Skin epidermis (tissue), 12 donors: ENCODE results near the gene GABBR2.

Experiments used
- H3K27ac ChIP-seq, 21 experiments: fragments of 200-600 bp; sonication (generic) in 11 of 21; one replicate each; pipeline ENCODE4 v1.5.0; 2020; ENCODE audit warnings: mild to moderate bottlenecking in 3 of 21, inconsistent platforms in 2 of 21, moderate library complexity in 2 of 21
- H3K4me3 ChIP-seq, 7 experiments: fragments of 200-600 bp; sonication (generic) in 2 of 7; one replicate each; pipeline ENCODE4 v1.5.0; 2020; ENCODE audit warnings: inconsistent platforms in 2 of 7, mild to moderate bottlenecking in 2 of 7, moderate library complexity in 1 of 7

GABBR2 gene

GRCh38 chr9:98641695-98642094 lies 67.0 kb downstream of the GABBR2 start:
- no peak overlapping the region for H3K27ac ChIP-seq

DNA sequence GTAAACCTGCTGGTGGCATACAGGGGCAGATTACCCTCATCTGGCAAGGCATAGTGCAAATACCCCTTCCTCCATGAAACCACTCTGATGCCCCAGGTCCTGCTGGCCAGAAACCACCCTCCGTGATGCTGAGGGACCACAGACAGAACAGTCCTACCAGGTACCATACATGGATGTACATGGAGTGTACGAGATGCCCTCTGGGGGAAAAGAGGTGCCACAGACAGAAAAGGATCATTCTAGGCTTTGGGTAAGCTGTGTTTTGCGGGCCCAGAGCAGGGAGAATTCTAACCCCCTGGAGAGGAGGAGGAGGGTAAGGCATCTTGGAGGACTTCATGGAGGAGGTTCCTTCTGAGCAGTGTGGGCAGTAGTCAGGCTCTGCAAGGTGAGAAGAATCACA lies 68.3 kb downstream of the GABBR2 start:
- Histone ChIP-seq H3K4me3 (no peak overlapping the region), H3K27ac (no peak overlapping the region)

More at GRCh38 chr9:98641695-98642094, 67.0 kb downstream of the GABBR2 start:
- no peak overlapping the region for H3K4me3 ChIP-seq

GRCh38 chr9:98639133-98639532 lies 69.6 kb downstream of the GABBR2 start:
- Histone ChIP-seq H3K4me3 (no peak overlapping the region), H3K27ac (no peak overlapping the region)

GRCh38 chr9:98637381-98637780 lies 71.4 kb downstream of the GABBR2 start:
- H3K4me3 ChIP-seq = no peak overlapping the region

DNA sequence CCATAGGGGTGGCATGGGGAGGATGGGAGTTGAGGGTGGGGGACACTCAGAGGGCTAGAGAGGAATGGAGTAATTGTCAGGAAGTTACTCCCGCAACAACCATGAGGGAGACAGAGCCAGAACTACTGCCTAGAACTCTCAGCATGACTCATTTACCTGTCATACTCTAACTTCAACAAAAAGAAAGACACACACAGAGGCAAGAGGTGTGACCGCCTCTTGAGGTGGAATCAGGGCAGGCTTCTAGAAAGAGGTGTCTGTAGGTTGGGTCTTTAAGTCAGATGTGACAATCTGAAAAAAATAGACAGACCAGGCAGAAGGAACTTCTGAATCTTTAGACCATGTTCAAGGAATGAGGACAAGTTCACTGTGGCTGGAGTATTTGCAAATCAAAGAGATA lies 73.4 kb downstream of the GABBR2 start:
- H3K4me3 ChIP-seq = no peak overlapping the region

More at GRCh38 chr9:98637381-98637780, 71.4 kb downstream of the GABBR2 start:
- H3K27ac ChIP-seq = no peak overlapping the region

GRCh38 chr9:98634685-98635336 lies 73.9 kb downstream of the GABBR2 start:
- no peak overlapping the region for H3K27ac ChIP-seq
- H3K4me3 ChIP-seq = no peak overlapping the region

More for the DNA sequence above, 73.4 kb downstream of the GABBR2 start:
- no peak overlapping the region for H3K27ac ChIP-seq

DNA sequence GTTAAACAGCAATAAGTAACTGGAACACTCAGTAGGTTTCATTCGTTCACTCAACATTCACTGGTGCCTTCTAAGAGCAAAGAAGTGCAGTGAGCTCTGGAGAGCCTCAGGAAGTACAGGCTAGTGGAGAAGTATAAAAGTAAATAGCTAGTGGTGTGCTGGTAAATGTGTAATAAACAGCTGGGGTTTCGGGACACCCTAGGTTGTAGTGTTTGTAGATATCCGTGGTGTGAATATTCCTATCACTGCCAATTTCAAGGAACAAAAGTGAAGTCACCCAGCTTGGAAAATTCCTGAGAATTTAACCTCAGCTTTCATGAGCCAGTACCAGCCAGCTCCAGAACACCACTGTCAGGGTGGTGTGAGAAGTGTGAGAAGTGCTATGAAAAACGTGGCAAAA lies 75.9 kb downstream of the GABBR2 start:
- Histone ChIP-seq H3K4me3 (no peak overlapping the region), H3K27ac (no peak overlapping the region)

DNA sequence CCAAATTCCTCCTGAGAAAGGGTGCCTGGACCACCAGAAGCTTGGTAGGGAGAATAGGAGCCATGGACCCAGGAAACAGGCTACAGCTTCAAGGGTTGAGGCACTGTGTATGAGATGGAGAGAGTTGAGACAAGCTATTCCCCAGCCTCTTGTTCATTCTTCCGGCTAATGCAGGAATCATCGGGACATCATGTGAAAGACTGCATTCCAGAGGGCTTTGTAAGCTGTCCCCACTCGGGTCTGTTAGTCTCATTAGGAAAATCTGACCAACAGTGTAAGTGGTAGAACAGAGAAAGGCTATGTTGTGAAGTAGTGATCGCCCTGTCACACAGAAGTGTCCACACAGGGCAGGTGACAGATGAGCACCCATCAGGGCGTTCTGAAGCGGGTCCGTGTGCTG lies 81.4 kb downstream of the GABBR2 start:
- Histone ChIP-seq H3K27ac (no peak overlapping the region), H3K4me3 (no peak overlapping the region)

- no peak overlapping the region for H3K4me3 ChIP-seq
Observed at GRCh38 chr9:98625728-98626127, 83.0 kb downstream of the GABBR2 start.

GRCh38 chr9:98619788-98620187 lies 88.9 kb downstream of the GABBR2 start:
- H3K27ac ChIP-seq = no peak overlapping the region
- no peak overlapping the region for H3K4me3 ChIP-seq

More at GRCh38 chr9:98625728-98626127, 83.0 kb downstream of the GABBR2 start:
- H3K27ac ChIP-seq = no peak overlapping the region

DNA sequence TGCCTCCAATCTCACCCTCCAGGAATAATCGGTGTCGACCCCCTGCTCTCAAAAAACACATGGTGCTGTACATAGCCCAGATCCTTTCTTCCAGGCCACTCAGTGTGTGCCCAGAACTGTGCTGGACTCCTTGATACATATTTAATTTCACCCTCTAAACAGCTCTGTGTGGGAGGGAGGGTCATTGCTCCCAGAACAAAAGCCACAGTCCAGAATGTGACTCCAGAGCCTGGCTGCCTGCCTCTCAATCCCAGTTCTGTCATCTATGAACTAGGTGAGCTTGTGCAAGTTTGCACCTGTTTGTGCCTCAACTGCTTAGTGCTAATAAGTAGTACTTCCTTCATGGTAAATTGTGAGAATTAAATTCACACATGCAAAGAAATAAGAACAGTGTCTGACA lies 93.1 kb downstream of the GABBR2 start:
- no peak overlapping the region for H3K27ac ChIP-seq
- no peak overlapping the region for H3K4me3 ChIP-seq

DNA sequence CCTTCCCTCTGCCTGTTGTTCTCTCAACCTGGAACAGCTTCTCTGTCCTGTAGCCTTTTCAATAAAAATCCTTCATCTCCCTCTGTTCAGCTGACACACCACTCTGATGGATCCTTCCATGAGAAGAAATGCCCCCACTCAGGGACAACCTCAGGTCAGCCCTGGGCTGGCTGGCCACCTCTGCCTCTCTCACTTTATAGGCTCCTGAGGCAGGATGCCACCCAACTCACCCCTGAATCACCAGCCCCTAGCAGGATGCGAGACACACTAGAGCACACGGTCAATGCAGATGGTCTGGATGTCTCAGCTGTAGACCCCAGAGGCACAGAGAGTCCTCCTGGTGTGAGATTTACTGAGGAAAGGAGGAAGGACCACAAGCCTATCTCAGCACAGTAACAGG lies 93.8 kb downstream of the GABBR2 start:
- H3K27ac ChIP-seq = no peak overlapping the region
- H3K4me3 ChIP-seq = no peak overlapping the region

GRCh38 chr9:98612061-98612752 lies 96.5 kb downstream of the GABBR2 start:
- H3K27ac ChIP-seq = no peak overlapping the region
- H3K4me3 ChIP-seq = no peak overlapping the region

- Histone ChIP-seq H3K27ac (no peak overlapping the region), H3K4me3 (no peak overlapping the region)
Observed at GRCh38 chr9:98611319-98611718, 97.4 kb downstream of the GABBR2 start.

DNA sequence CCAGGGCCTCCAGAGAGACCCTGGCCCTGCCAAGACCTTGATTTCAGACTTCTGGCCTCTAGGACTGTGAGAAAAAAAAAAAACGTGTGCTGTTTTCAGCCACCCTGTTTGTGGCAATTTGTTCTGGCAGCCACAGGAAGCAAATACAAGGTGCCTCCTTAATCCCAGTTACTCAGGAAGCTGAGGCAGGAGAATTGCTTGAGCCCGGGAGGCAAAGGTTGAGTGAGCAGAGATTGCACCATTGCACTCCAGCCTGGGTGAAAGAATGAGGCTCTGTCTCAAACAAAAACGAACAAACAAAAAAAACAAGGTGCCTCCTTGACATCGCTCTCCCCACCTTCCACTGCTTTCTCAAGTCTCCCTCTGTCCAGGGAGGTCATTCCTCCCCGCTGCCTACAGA lies 98.0 kb downstream of the GABBR2 start:
- Histone ChIP-seq H3K4me3 (no peak overlapping the region), H3K27ac (no peak overlapping the region)

- Histone ChIP-seq H3K4me3 (no peak overlapping the region), H3K27ac (no peak overlapping the region)
Observed at GRCh38 chr9:98610211-98610610, 98.5 kb downstream of the GABBR2 start.

DNA sequence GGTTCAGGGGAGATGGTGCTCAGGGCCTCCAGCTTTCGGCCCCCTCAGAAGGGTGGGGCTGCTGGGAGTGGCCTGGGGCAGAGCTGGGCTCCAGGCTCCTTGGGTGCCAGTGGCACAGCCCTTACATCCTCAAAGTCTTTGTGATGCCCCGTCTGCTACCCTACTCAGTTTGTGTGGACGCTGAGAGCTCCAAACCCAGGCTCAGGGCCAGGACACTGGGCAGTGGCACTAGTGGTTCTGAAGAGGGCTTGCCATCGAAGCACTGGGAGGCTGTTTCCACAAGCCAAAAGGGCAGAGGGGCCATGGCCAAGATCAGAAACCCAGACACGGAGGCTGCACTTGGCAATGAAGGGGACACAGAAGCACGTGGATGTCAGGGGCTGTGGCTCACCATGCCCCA lies 99.1 kb downstream of the GABBR2 start:
- H3K27ac ChIP-seq = no peak overlapping the region
- H3K4me3 ChIP-seq = no peak overlapping the region

DNA sequence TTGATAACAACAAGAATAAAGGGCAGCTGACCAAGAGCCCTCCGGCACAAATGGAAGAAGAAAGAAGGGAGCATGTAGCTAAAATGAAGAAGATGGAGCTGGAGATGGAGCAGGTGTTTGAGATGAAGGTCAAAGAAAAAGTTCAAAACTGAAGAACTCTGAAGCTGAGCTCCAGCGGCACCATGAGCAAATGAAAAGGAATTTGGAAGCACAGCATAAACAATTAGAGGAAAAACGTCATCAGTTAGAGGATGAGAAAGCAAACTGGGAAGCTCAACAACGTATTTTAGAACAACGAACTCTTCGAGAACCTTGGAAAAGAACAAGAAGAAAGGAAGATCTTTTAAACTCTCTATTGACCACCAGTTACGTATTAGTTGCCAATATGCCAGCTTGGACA lies 100.9 kb downstream of the GABBR2 start:
- H3K4me3 ChIP-seq = no peak overlapping the region
- H3K27ac ChIP-seq = no peak overlapping the region

DNA sequence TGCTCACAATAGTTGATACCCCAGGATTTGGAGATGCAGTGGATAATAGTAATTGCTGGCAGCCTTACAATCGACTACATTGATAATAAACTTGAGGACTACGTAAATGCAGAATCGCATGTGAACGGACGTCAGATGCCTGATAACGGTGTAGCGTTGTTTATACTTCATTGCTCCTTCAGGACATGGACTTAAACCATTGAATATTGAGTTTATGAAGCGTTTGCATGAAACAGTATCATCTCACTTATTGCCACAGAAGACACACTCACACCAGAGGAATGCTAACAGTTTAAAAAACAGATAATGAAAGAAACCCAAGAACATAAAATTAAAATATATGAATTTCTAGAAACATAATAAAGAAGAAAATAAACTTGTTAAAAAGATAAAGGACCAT lies 101.6 kb downstream of the GABBR2 start:
- H3K27ac ChIP-seq = no peak overlapping the region
- H3K4me3 ChIP-seq = no peak overlapping the region

- no peak overlapping the region for H3K27ac ChIP-seq
- H3K4me3 ChIP-seq = no peak overlapping the region
Observed at GRCh38 chr9:98606730-98607129, 102.0 kb downstream of the GABBR2 start.

DNA sequence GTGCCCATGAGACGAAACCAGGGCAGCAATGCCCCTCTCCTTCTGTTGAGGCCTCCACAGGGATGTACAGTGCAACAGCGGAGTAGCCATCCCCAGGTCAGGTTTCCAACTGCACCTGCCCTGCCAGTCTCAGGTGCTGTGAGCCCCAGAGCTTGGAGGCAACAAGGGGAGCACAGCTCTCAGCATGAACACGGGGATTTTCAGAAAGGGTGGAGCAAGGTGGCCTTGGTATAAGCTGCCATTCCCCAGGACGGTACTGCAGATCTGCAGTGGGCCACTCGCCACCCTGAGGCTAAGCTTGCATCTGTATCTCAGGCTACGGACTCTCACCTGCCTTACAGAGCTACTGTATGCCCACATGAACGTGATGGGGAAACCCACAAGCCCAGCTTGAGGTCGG lies 103.6 kb downstream of the GABBR2 start:
- Histone ChIP-seq H3K27ac (no peak overlapping the region), H3K4me3 (no peak overlapping the region)
